HAP-1 (cell line): ENCODE results near the gene ZACN.

ENCODE experiments used
- DNase-seq, 2 experiments: peaks; one replicate each; pipeline ENCODE4 v3.0.0-alpha.2; 2016 to 2020; ENCODE audit warnings: low spot score in 2 of 2
- H3K27me3 ChIP-seq: fragments of 250-450 bp; sonication (Bioruptor Pico); 2 replicates; pipeline ENCODE4 v1.5.1; 2020; ENCODE audit warnings: low read depth, mild to moderate bottlenecking, moderate library complexity
- H3K36me3 ChIP-seq: fragments of 250-450 bp; sonication (Bioruptor Pico); replicated peaks from 2 replicates; pipeline ENCODE4 v1.5.1; 2020; ENCODE audit warnings: mild to moderate bottlenecking
- H3K4me1 ChIP-seq: fragments of 250-450 bp; sonication (Bioruptor Pico); 2 replicates; pipeline ENCODE4 v1.5.1; 2020; ENCODE audit warnings: mild to moderate bottlenecking
- H3K4me3 ChIP-seq: fragments of 250-450 bp; sonication (Bioruptor Pico); 2 replicates; pipeline ENCODE4 v1.5.1; 2020; ENCODE audit warnings: mild to moderate bottlenecking, moderate library complexity
- H3K9me3 ChIP-seq: fragments of 250-450 bp; sonication (Bioruptor Pico); 2 replicates; pipeline ENCODE4 v1.5.1; 2020; ENCODE audit warnings: mild to moderate bottlenecking, moderate library complexity
- in situ Hi-C: fragments of 300-500 bp; cut with MboI; formaldehyde crosslinking; loops from 3 replicates; pipeline ENCODE4 v1.14.3; 2020; ENCODE audit warnings: low sequenced_read_pairs, inconsistent platforms, mixed read lengths

ZACN gene

GRCh38 chr17:76131692-76132573, 53.0 kb downstream of the ZACN start:
- Histone ChIP-seq H3K27me3 (no peaks in the 10 kb centered on the region), H3K9me3 (no peaks in the 10 kb centered on the region), H3K4me1 (peaks cover 24% of the 10 kb centered on the region), H3K4me3 (no peak overlapping the region), H3K36me3 (no peaks in the 10 kb centered on the region)
- in situ Hi-C loops = no loop called here
- no peak for DNase-seq
